Loucy (cell line): ENCODE data around the gene JAKMIP3.

Experiments
- H2AFZ ChIP-seq: fragments of 200-600 bp; sonication (generic); 2 replicates; pipeline ENCODE4 v1.6.0; 2016; ENCODE audit warnings: antibody characterized with exemption, mild to moderate bottlenecking, low read length, moderate library complexity
- H3F3A ChIP-seq: fragments of 200-600 bp; 2 replicates; pipeline ENCODE4 v1.6.0; 2016; ENCODE audit warnings: antibody characterized with exemption, low read depth, mild to moderate bottlenecking
- H3K27me3 ChIP-seq: fragments of 200-600 bp; sonication (generic); 2 replicates; pipeline ENCODE4 v1.6.1; 2014; ENCODE audit warnings: low read length, mild to moderate bottlenecking; ENCODE audit not compliant: insufficient read depth, poor library complexity, severe bottlenecking
- H3K36me3 ChIP-seq: fragments of 200-600 bp; sonication (generic); 2 replicates; pipeline ENCODE4 v1.6.1; 2016; ENCODE audit warnings: low read length; ENCODE audit not compliant: insufficient read depth
- H3K4me1 ChIP-seq: fragments of 200-600 bp; sonication (generic); 2 replicates; pipeline ENCODE4 v1.5.1; 2014; ENCODE audit warnings: low read length, mild to moderate bottlenecking; ENCODE audit not compliant: insufficient read depth, poor library complexity, severe bottlenecking
- H3K4me2 ChIP-seq: fragments of 200-600 bp; sonication (generic); 2 replicates; pipeline ENCODE4 v1.6.0; 2014; ENCODE audit warnings: antibody characterized with exemption, low read length, low read depth, mild to moderate bottlenecking; ENCODE audit not compliant: poor library complexity, severe bottlenecking
- H3K4me3 ChIP-seq: fragments of 200-600 bp; sonication (generic); 2 replicates; pipeline ENCODE4 v1.5.1; 2014; ENCODE audit warnings: low read length, mild to moderate bottlenecking, mixed read lengths; ENCODE audit not compliant: poor library complexity, severe bottlenecking
- H3K79me2 ChIP-seq: fragments of 200-600 bp; sonication (generic); 2 replicates; pipeline ENCODE4 v1.6.1; 2014; ENCODE audit warnings: low read length; ENCODE audit not compliant: insufficient read depth
- H3K9ac ChIP-seq: fragments of 200-600 bp; sonication (generic); 2 replicates; pipeline ENCODE4 v1.6.0; 2014; ENCODE audit warnings: mild to moderate bottlenecking, low read depth, low read length, moderate library complexity; ENCODE audit not compliant: poor library complexity, severe bottlenecking
- H3K9me2 ChIP-seq: fragments of 200-600 bp; sonication (generic); replicated peaks from 2 replicates; pipeline ENCODE4 v1.6.1; 2016; ENCODE audit warnings: low read depth, low read length, mixed read lengths
- H3K9me3 ChIP-seq: fragments of 200-600 bp; sonication (generic); 2 replicates; pipeline ENCODE4 v1.6.1; 2014; ENCODE audit warnings: mild to moderate bottlenecking, antibody characterized with exemption, low read length, low read depth; ENCODE audit not compliant: insufficient read depth
- H4K20me1 ChIP-seq: fragments of 200-600 bp; sonication (generic); 2 replicates; pipeline ENCODE4 v1.6.0; 2014; ENCODE audit warnings: antibody characterized with exemption, low read length, mild to moderate bottlenecking; ENCODE audit not compliant: insufficient read depth, poor library complexity, severe bottlenecking
- CTCF ChIP-seq: fragments of 200-600 bp; sonication (generic); conservative IDR thresholded peaks from 2 replicates; pipeline ENCODE4 v1.5.1; 2014; ENCODE audit warnings: mild to moderate bottlenecking, antibody characterized with exemption, low read length
- EZH2phosphoT487 ChIP-seq: fragments of 200-600 bp; IDR thresholded peaks from 2 replicates; pipeline ENCODE4 v1.6.1; 2018; ENCODE audit warnings: antibody characterized with exemption, mild to moderate bottlenecking, moderate library complexity, borderline replicate concordance

Gene JAKMIP3

GRCh38 chr10:132107949-132108877 is 42.5 kb downstream of the JAKMIP3 start:
- H3K9ac ChIP-seq, result no peak overlapping the region
- H3K4me2 ChIP-seq, result no peak overlapping the region
- no peaks in the 10 kb centered on the region for H3K9me3 ChIP-seq

GRCh38 chr10:132109341-132110110 is 43.8 kb downstream of the JAKMIP3 start:
- no peaks in the 10 kb centered on the region for H3F3A ChIP-seq
- H4K20me1 ChIP-seq, result no peaks in the 10 kb centered on the region
- no peaks in the 10 kb centered on the region for H3K27me3 ChIP-seq
- H3K9ac ChIP-seq, result no peak overlapping the region
- no peaks in the 10 kb centered on the region for H3K79me2 ChIP-seq
- no peak overlapping the region for H2AFZ ChIP-seq
- no peaks in the 10 kb centered on the region for H3K36me3 ChIP-seq
- TF ChIP-seq CTCF (no peak), EZH2phosphoT487 (no peak)
- H3K9me2 ChIP-seq, result no peaks in the 10 kb centered on the region
- H3K4me2 ChIP-seq, result no peak overlapping the region
- H3K4me3 ChIP-seq, result no peak overlapping the region
- H3K4me1 ChIP-seq, result no peaks in the 10 kb centered on the region
- no peaks in the 10 kb centered on the region for H3K9me3 ChIP-seq

More at GRCh38 chr10:132107949-132108877, 42.5 kb downstream of the JAKMIP3 start:
- H3K9me2 ChIP-seq, result no peaks in the 10 kb centered on the region
- H3K36me3 ChIP-seq, result no peaks in the 10 kb centered on the region
- H3K4me1 ChIP-seq, result no peaks in the 10 kb centered on the region
- H3K79me2 ChIP-seq, result no peaks in the 10 kb centered on the region
- no peak overlapping the region for H3K4me3 ChIP-seq
- TF ChIP-seq EZH2phosphoT487 (no peak), CTCF (no peak)
- no peak overlapping the region for H2AFZ ChIP-seq
- H3K27me3 ChIP-seq, result no peaks in the 10 kb centered on the region
- H3F3A ChIP-seq, result no peaks in the 10 kb centered on the region
- H4K20me1 ChIP-seq, result no peaks in the 10 kb centered on the region

- H3K9me3 ChIP-seq, result no peaks in the 10 kb centered on the region
- no peak overlapping the region for H3K4me2 ChIP-seq
- H2AFZ ChIP-seq, result no peak overlapping the region
- no peaks in the 10 kb centered on the region for H3F3A ChIP-seq
- TF ChIP-seq EZH2phosphoT487 (no peak), CTCF (no peak)
- no peak overlapping the region for H3K4me3 ChIP-seq
- no peaks in the 10 kb centered on the region for H3K27me3 ChIP-seq
- H3K9me2 ChIP-seq, result no peaks in the 10 kb centered on the region
- no peak overlapping the region for H3K9ac ChIP-seq
- no peaks in the 10 kb centered on the region for H3K36me3 ChIP-seq
- H3K79me2 ChIP-seq, result no peaks in the 10 kb centered on the region
- H4K20me1 ChIP-seq, result no peaks in the 10 kb centered on the region
- H3K4me1 ChIP-seq, result no peaks in the 10 kb centered on the region
Measured at GRCh38 chr10:132110111-132110521, 44.4 kb downstream of the JAKMIP3 start.
